Measurements from ENCODE around the gene PSMC5. TPM values are rescaled to one million over a fixed set of nuclear protein-coding genes. Genes with fewer than 3 reads are reported as not detected.
"Not testable (repeated sequence)": the region's sequence is repeated elsewhere in the genome, so short reads cannot be mapped to it uniquely, and the experiment has no call there.

The PSMC5 gene
- total RNA-seq, 1 experiment from 2014 or later: 152 TPM

- H3K4me3 Mint-ChIP-seq: no peak overlapping the region
Measured at GRCh38 chr17:63855185-63855584, 28.0 kb downstream of the PSMC5 start.

GRCh38 chr17:63856425-63856824 lies 29.2 kb downstream of the PSMC5 start:
- H3K36me3 Mint-ChIP-seq; DNase-seq (ENCODE audit: low spot score); H3K27ac Mint-ChIP-seq; H3K9me3 Mint-ChIP-seq; H3K4me3 Mint-ChIP-seq; POLR2A ChIA-PET; ATAC-seq; H3K4me1 Mint-ChIP-seq: not testable (repeated sequence)
- CTCF ChIA-PET: interaction anchor here (0.6 to 1.6 kb wide), 5 partner anchors 13 to 175 kb away, joined by 3 to 6 read pairs (median 3); partner anchors contain the start of gene GH2
- peaks cover 67% of the 10 kb centered on the region for H3K27me3 Mint-ChIP-seq (ENCODE audit: low read depth)

More at GRCh38 chr17:63855185-63855584, 28.0 kb downstream of the PSMC5 start:
- CTCF ChIA-PET: interaction anchor here (1.6 kb wide), 1 partner anchor 26 kb away, joined by 6 read pairs; the partner anchor contains the start of gene GH2
- POLR2A ChIA-PET: no interaction called here
- Mint-ChIP-seq H3K4me1 (no peaks in the 10 kb centered on the region), H3K27me3 (ENCODE audit: low read depth) (peaks cover 73% of the 10 kb centered on the region), H3K9me3 (no peaks in the 10 kb centered on the region), H3K27ac (no peak overlapping the region), H3K36me3 (no peaks in the 10 kb centered on the region)
- no peak for DNase-seq (ENCODE audit: low spot score)
- ATAC-seq: no peak
- TF ChIP-seq FOXP4 (CRISPR knock-in tag; IDR thresholded peaks at IDR 0.05): no peak
- no peak for TF ChIP-seq AFF4 (CRISPR knock-in tag; IDR thresholded peaks at IDR 0.05; ENCODE audit: borderline replicate concordance)
- TF ChIP-seq JAZF1 (CRISPR knock-in tag; IDR thresholded peaks at IDR 0.05): no peak
- TF ChIP-seq ZNF671 (CRISPR knock-in tag; IDR thresholded peaks at IDR 0.05): no peak
- TF ChIP-seq TCF7 (CRISPR knock-in tag; IDR thresholded peaks at IDR 0.05; ENCODE audit: low read depth): no peak
- TF ChIP-seq ZNF121 (CRISPR knock-in tag; IDR thresholded peaks at IDR 0.05): no peak
- TF ChIP-seq ATF2 (CRISPR knock-in tag; IDR thresholded peaks at IDR 0.05; ENCODE audit: borderline replicate concordance, low read depth): no peak
- no peak for TF ChIP-seq ATF3 (CRISPR knock-in tag; conservative IDR thresholded peaks at IDR 0.05)
- no peak for TF ChIP-seq MAX (CRISPR knock-in tag; IDR thresholded peaks at IDR 0.05)
- TF ChIP-seq FOXJ3 (CRISPR knock-in tag; IDR thresholded peaks at IDR 0.05; ENCODE audit: borderline replicate concordance): no peak
- no peak for TF ChIP-seq IRF2 (CRISPR knock-in tag; IDR thresholded peaks at IDR 0.05; ENCODE audit: borderline replicate concordance, low read depth)

- DNase-seq (ENCODE audit: low spot score): no peak
- ChIA-PET CTCF (interaction anchor here (1.1 to 3.8 kb wide), 7 partner anchors 10 to 167 kb away, joined by 3 to 33 read pairs (median 9); partner anchors contain the start of genes CSHL1 and GH2), POLR2A (no interaction called here)
- Mint-ChIP-seq H3K36me3 (no peaks in the 10 kb centered on the region), H3K27ac (no peak overlapping the region), H3K27me3 (ENCODE audit: low read depth) (peaks cover 52% of the 10 kb centered on the region), H3K4me1 (no peaks in the 10 kb centered on the region), H3K4me3 (no peak overlapping the region), H3K9me3 (no peaks in the 10 kb centered on the region)
- no peak for ATAC-seq
- TF ChIP-seq ERG (CRISPR knock-in tag; IDR thresholded peaks at IDR 0.05) (no peak), IRF2 (CRISPR knock-in tag; IDR thresholded peaks at IDR 0.05; ENCODE audit: borderline replicate concordance, low read depth) (no peak), TEAD4 (CRISPR knock-in tag; IDR thresholded peaks at IDR 0.05) (no peak), ZNF317 (CRISPR knock-in tag; IDR thresholded peaks at IDR 0.05; ENCODE audit: borderline replicate concordance, low read depth) (no peak), GTF2I (CRISPR knock-in tag; conservative IDR thresholded peaks at IDR 0.05) (no peak), FOXP1 (CRISPR knock-in tag; IDR thresholded peaks at IDR 0.05; ENCODE audit: borderline replicate concordance) (no peak), JUN (CRISPR knock-in tag; IDR thresholded peaks at IDR 0.05) (no peak), ZBTB43 (CRISPR knock-in tag; IDR thresholded peaks at IDR 0.05) (no peak)
Measured at GRCh38 chr17:63859257-63859656, 32.0 kb downstream of the PSMC5 start.

Data from WTC11 (cell line).